ENCODE results near the gene P4HA2.

Gene P4HA2

DNA sequence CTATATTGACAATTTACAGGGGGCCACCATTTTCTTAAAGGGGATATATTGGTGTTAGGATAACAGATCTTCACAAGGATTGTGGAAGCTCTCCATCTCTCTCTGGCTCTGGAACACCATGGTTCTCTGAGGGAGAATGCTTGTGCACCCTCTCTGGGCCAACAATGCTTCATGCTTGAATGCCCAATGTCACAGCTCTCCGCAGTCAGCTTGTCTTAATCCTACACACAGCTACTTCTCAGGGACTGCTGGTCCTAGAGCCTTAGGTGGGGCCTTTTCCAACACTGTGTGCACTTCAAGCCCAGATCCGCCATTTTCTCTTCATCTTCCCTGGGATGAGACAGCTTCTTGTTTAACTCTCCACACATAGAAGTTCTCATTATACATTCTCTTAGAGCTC, 22.9 kb upstream of the P4HA2 start:
- no peak for DNase-seq (ENCODE audit: low read depth)
- TF ChIP-seq, protein P1, sequence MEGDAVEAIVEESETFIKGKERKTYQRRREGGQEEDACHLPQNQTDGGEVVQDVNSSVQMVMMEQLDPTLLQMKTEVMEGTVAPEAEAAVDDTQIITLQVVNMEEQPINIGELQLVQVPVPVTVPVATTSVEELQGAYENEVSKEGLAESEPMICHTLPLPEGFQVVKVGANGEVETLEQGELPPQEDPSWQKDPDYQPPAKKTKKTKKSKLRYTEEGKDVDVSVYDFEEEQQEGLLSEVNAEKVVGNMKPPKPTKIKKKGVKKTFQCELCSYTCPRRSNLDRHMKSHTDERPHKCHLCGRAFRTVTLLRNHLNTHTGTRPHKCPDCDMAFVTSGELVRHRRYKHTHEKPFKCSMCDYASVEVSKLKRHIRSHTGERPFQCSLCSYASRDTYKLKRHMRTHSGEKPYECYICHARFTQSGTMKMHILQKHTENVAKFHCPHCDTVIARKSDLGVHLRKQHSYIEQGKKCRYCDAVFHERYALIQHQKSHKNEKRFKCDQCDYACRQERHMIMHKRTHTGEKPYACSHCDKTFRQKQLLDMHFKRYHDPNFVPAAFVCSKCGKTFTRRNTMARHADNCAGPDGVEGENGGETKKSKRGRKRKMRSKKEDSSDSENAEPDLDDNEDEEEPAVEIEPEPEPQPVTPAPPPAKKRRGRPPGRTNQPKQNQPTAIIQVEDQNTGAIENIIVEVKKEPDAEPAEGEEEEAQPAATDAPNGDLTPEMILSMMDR (IDR thresholded peaks at IDR 0.05; ENCODE audit: low read depth, low read length, missing control alignments) = no peak
- H3K4me3 ChIP-seq (ENCODE audit: low read depth, low read length) = no peak overlapping the region
- in situ Hi-C loops (cut with HindIII; ENCODE audit: low sequenced_read_pairs) = no loop called here

DNA sequence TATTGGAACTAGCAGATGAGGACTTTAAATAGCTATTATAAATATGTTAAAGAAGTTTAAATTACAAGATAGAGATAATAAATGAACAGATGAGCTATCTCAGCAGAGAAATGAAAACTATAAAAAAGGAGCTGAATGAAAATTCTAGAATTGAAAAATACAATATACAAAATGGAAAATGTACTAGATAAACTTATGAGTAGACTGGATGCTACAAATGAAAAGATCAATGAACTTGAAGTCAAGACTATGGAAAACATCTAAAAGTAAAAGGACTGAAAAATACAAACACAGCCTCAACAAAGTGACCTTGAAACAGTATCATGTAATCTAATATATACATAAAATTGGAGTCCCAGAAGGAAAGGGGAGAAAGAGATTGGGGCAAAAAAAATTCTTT, 19.2 kb upstream of the P4HA2 start:
- in situ Hi-C loops (cut with HindIII; ENCODE audit: low sequenced_read_pairs) = no loop called here
- no peak overlapping the region for H3K4me3 ChIP-seq (ENCODE audit: low read depth, low read length)
- TF ChIP-seq, protein P1 (IDR thresholded peaks at IDR 0.05; ENCODE audit: low read depth, low read length, missing control alignments) = no peak
- no peak for DNase-seq (ENCODE audit: low read depth)

DNA sequence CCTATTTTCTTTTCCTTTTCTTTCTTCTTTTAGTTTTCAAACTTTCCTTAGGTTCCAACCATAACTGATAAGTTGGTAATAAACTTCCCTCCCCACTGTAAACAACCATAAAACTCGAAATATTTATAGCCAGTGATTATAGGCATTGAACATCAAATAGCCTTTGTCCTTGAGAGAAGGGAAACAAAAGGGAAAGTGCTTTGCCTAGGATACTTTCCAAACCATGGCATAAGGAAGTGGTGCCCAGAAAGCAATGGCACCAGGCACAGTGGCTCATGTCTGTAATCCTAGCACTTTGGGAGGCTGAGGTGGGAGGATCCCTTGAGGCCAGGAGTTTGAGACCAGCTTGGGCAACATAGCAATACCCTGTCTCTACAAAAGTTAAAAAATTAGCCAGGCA, 17.9 kb upstream of the P4HA2 start:
- no peak for DNase-seq (ENCODE audit: low read depth)

DNA sequence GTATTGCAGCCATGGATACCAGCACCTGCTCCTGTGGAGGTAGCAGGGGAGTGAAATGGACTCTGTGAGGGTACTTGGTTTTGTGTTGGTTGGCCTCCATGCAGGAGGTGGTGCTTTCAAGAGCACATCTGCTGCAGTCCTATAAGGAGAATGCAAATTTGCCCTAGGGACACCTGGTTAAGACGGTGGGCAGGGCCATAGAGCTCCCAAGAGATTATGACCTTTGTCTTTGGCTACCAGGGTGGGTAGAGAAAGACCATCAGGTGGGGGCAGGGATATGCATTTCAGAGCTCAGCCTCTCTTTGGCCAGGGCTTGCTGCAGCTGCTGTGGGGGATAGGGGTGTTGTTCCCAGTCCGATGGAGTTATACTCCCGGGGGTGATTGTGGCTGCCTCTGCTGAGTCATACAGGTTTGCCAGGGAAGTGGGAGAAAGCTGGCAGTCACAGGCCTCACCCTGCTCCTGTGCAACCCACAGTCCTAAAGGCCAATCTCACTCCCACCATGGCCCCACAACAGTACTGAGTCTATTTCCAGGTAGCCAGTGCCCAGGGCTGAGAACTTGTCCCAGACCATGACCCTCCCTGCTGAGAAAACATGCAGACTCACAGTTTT, 15.8 kb upstream of the P4HA2 start:
- in situ Hi-C loops (cut with HindIII; ENCODE audit: low sequenced_read_pairs) = no loop called here

More for the DNA sequence above, 17.9 kb upstream of the P4HA2 start:
- TF ChIP-seq, protein P1 (IDR thresholded peaks at IDR 0.05; ENCODE audit: low read depth, low read length, missing control alignments) = no peak
- H3K4me3 ChIP-seq (ENCODE audit: low read depth, low read length) = no peak overlapping the region
- in situ Hi-C loops (cut with HindIII; ENCODE audit: low sequenced_read_pairs) = no loop called here

DNA sequence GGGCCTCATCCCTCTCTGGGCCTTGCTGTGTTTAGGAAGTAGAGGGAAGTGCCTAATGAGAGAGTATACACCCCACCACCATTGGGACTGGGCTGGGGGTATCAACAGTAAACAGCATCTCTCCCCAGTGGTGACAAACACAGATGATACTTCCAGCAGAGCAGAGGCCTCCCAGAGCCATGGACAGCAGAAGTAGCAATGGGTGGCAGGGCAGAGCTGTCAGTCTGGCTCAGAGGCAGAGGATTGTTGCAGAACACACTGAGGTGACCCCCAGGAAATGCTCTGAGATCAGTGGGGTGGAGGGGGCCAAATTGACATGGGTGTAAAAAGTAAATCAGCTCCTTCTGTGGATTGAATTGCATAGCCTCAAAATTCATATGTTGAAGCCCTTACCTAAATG, 12.1 kb upstream of the P4HA2 start:
- in situ Hi-C loops (cut with HindIII; ENCODE audit: low sequenced_read_pairs) = no loop called here
- no peak for DNase-seq (ENCODE audit: low read depth)
- TF ChIP-seq, protein P1 (IDR thresholded peaks at IDR 0.05; ENCODE audit: low read depth, low read length, missing control alignments) = no peak
- no peak overlapping the region for H3K4me3 ChIP-seq (ENCODE audit: low read depth, low read length)

More for the DNA sequence above, 15.8 kb upstream of the P4HA2 start:
- no peak overlapping the region for H3K4me3 ChIP-seq (ENCODE audit: low read depth, low read length)
- no peak for DNase-seq (ENCODE audit: low read depth)
- TF ChIP-seq, protein P1 (IDR thresholded peaks at IDR 0.05; ENCODE audit: low read depth, low read length, missing control alignments) = no peak

DNA sequence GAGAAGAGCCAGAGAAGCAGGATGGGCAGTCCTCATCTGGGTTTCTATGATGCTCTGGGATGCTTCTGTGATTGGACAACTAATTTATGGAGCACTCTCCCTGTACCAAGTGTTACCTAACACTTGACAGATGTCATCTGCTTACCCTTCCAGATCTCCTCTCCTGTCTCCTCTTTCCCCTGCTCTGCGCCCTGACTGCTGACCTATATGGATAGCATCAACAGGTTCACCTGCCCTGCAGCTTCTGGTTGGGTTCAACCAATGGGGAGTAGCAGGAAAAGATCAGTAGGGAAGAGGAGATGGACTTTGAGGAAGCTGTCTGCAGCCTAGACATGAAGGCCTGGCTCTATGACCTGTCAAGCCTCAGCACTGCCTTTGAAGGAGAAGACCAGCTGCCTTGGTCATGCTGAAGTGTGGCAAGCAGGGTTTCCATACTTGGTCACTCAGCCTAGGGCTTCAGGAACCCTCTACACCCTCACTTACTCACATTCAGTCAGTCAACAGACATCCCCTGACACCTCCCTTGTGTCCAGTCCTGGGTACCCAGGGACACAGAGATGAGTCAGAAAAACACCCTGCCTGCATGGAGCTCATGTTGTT, 11.3 kb upstream of the P4HA2 start:
- H3K4me3 ChIP-seq (ENCODE audit: low read depth, low read length) = no peak overlapping the region
- TF ChIP-seq, protein P1 (IDR thresholded peaks at IDR 0.05; ENCODE audit: low read depth, low read length, missing control alignments) = no peak
- in situ Hi-C loops (cut with HindIII; ENCODE audit: low sequenced_read_pairs) = no loop called here
- no peak for DNase-seq (ENCODE audit: low read depth)

All from astrocyte of the cerebellum (primary cell).